ENCODE measurements around the gene EIF5A2.
"Not testable (repeated sequence)": the region's sequence is repeated elsewhere in the genome, so short reads cannot be mapped to it uniquely, and the experiment has no call there.

DNA sequence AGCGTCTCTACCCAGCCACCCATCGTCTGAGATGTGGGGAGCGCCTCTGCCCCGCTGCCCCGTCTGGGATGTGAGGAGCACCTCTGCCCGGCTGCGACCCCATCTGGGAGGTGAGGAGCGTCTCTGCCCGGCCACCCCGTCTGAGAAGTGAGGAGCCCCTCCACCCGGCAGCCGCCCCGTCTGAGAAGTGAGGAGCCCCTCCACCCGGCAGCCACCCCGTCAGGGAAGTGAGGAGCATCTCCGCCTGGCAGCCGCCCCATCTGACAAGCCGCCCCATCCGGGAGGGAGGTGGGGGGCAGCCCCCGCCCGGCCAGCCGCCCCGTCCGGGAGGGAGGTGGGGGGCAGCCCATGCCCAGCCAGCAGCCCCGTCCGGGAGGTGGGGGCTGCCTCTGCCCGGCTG lies 15.1 kb upstream of the EIF5A2 start:
- TF ChIP-seq, protein P1, sequence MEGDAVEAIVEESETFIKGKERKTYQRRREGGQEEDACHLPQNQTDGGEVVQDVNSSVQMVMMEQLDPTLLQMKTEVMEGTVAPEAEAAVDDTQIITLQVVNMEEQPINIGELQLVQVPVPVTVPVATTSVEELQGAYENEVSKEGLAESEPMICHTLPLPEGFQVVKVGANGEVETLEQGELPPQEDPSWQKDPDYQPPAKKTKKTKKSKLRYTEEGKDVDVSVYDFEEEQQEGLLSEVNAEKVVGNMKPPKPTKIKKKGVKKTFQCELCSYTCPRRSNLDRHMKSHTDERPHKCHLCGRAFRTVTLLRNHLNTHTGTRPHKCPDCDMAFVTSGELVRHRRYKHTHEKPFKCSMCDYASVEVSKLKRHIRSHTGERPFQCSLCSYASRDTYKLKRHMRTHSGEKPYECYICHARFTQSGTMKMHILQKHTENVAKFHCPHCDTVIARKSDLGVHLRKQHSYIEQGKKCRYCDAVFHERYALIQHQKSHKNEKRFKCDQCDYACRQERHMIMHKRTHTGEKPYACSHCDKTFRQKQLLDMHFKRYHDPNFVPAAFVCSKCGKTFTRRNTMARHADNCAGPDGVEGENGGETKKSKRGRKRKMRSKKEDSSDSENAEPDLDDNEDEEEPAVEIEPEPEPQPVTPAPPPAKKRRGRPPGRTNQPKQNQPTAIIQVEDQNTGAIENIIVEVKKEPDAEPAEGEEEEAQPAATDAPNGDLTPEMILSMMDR (IDR thresholded peaks at IDR 0.05 in 2 of 3, conservative IDR thresholded peaks at IDR 0.05 in 1 of 3; ENCODE audit: control insufficient read depth in 2 of 3, extremely low read depth in 1 of 3, insufficient read depth in 1 of 3, low read depth in 3 of 3, low read length in 3 of 3) = not testable (repeated sequence)
- not testable (repeated sequence) for TF ChIP-seq ZNF274 (IDR thresholded peaks at IDR 0.05; ENCODE audit: insufficient read depth, insufficient read length); EP300 (IDR thresholded peaks at IDR 0.05; ENCODE audit: borderline replicate concordance in 1 of 2, control insufficient read depth in 1 of 2, low read depth in 2 of 2, low read length in 2 of 2); CHD2 (IDR thresholded peaks at IDR 0.05; ENCODE audit: borderline replicate concordance, low read depth, low read length); KDM1A (IDR thresholded peaks at IDR 0.05; ENCODE audit: borderline replicate concordance); RAD21 (IDR thresholded peaks at IDR 0.05; ENCODE audit: insufficient read depth, low read depth, low read length)
- TF ChIP-seq, protein P2, sequence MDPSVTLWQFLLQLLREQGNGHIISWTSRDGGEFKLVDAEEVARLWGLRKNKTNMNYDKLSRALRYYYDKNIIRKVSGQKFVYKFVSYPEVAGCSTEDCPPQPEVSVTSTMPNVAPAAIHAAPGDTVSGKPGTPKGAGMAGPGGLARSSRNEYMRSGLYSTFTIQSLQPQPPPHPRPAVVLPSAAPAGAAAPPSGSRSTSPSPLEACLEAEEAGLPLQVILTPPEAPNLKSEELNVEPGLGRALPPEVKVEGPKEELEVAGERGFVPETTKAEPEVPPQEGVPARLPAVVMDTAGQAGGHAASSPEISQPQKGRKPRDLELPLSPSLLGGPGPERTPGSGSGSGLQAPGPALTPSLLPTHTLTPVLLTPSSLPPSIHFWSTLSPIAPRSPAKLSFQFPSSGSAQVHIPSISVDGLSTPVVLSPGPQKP (IDR thresholded peaks at IDR 0.05; ENCODE audit: low read depth, low read length) = not testable (repeated sequence)
- TF ChIP-seq, protein P3, sequence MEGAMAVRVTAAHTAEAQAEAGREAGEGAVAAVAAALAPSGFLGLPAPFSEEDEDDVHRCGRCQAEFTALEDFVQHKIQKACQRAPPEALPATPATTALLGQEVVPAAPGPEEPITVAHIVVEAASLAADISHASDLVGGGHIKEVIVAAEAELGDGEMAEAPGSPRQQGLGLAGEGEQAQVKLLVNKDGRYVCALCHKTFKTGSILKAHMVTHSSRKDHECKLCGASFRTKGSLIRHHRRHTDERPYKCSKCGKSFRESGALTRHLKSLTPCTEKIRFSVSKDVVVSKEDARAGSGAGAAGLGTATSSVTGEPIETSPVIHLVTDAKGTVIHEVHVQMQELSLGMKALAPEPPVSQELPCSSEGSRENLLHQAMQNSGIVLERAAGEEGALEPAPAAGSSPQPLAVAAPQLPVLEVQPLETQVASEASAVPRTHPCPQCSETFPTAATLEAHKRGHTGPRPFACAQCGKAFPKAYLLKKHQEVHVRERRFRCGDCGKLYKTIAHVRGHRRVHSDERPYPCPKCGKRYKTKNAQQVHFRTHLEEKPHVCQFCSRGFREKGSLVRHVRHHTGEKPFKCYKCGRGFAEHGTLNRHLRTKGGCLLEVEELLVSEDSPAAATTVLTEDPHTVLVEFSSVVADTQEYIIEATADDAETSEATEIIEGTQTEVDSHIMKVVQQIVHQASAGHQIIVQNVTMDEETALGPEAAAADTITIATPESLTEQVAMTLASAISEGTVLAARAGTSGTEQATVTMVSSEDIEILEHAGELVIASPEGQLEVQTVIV (IDR thresholded peaks at IDR 0.05; ENCODE audit: borderline replicate concordance, partially characterized antibody) = not testable (repeated sequence)
- TF ChIP-seq, protein P4, sequence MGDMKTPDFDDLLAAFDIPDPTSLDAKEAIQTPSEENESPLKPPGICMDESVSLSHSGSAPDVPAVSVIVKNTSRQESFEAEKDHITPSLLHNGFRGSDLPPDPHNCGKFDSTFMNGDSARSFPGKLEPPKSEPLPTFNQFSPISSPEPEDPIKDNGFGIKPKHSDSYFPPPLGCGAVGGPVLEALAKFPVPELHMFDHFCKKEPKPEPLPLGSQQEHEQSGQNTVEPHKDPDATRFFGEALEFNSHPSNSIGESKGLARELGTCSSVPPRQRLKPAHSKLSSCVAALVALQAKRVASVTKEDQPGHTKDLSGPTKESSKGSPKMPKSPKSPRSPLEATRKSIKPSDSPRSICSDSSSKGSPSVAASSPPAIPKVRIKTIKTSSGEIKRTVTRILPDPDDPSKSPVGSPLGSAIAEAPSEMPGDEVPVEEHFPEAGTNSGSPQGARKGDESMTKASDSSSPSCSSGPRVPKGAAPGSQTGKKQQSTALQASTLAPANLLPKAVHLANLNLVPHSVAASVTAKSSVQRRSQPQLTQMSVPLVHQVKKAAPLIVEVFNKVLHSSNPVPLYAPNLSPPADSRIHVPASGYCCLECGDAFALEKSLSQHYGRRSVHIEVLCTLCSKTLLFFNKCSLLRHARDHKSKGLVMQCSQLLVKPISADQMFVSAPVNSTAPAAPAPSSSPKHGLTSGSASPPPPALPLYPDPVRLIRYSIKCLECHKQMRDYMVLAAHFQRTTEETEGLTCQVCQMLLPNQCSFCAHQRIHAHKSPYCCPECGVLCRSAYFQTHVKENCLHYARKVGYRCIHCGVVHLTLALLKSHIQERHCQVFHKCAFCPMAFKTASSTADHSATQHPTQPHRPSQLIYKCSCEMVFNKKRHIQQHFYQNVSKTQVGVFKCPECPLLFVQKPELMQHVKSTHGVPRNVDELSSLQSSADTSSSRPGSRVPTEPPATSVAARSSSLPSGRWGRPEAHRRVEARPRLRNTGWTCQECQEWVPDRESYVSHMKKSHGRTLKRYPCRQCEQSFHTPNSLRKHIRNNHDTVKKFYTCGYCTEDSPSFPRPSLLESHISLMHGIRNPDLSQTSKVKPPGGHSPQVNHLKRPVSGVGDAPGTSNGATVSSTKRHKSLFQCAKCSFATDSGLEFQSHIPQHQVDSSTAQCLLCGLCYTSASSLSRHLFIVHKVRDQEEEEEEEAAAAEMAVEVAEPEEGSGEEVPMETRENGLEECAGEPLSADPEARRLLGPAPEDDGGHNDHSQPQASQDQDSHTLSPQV (IDR thresholded peaks at IDR 0.05) = not testable (repeated sequence)
